Astrocyte of the hippocampus (primary cell): ENCODE results near the gene DNAH7.

Experiments used
- DNase-seq: peaks from one replicate; pipeline ENCODE4 v3.0.0; 2011; ENCODE audit warnings: low read depth, low spot score

Gene DNAH7

GRCh38 chr2:196077821-196078220 lies 9.2 kb upstream of the DNAH7 start:
- no peak for DNase-seq

- peak; percentile 12 for DNase-seq
Observed at GRCh38 chr2:196076778-196077568, 8.3 kb upstream of the DNAH7 start.

- no peak for DNase-seq
Observed at GRCh38 chr2:196075196-196075595, 6.6 kb upstream of the DNAH7 start.

- DNase-seq: no peak
Observed at GRCh38 chr2:196074631-196075030, 6.0 kb upstream of the DNAH7 start.

GRCh38 chr2:196073521-196073920 lies 4.9 kb upstream of the DNAH7 start:
- no peak for DNase-seq

- DNase-seq: no peak
Observed at GRCh38 chr2:196067088-196067382, 1.6 kb downstream of the DNAH7 start.

GRCh38 chr2:196066291-196067087 lies 2.1 kb downstream of the DNAH7 start:
- DNase-seq: peak; percentile 46

GRCh38 chr2:196063773-196064172 lies 4.9 kb downstream of the DNAH7 start:
- DNase-seq: no peak

GRCh38 chr2:196059491-196059960 lies 9.1 kb downstream of the DNAH7 start:
- peak; percentile 19 for DNase-seq

- no peak for DNase-seq
Observed at GRCh38 chr2:196054631-196055030, 14.0 kb downstream of the DNAH7 start.

GRCh38 chr2:196046123-196046917 lies 22.3 kb downstream of the DNAH7 start:
- DNase-seq: peak; percentile 2

- no peak for DNase-seq
Observed at GRCh38 chr2:196041786-196042185, 26.9 kb downstream of the DNAH7 start.

- no peak for DNase-seq
Observed at GRCh38 chr2:196040218-196040617, 28.4 kb downstream of the DNAH7 start.

- DNase-seq: no peak
Observed at GRCh38 chr2:196036442-196036841, 32.2 kb downstream of the DNAH7 start.

- no peak for DNase-seq
Observed at GRCh38 chr2:196018037-196018436, 50.6 kb downstream of the DNAH7 start.

- DNase-seq: no peak
Observed at GRCh38 chr2:196012314-196012713, 56.3 kb downstream of the DNAH7 start.

GRCh38 chr2:196000551-196000950 lies 68.1 kb downstream of the DNAH7 start:
- DNase-seq: no peak

- DNase-seq: no peak
Observed at GRCh38 chr2:195998070-195998469, 70.6 kb downstream of the DNAH7 start.

GRCh38 chr2:195995499-195995898 lies 73.1 kb downstream of the DNAH7 start:
- no peak for DNase-seq

GRCh38 chr2:195993623-195994022 lies 75.0 kb downstream of the DNAH7 start:
- no peak for DNase-seq

GRCh38 chr2:195985741-195986140 lies 82.9 kb downstream of the DNAH7 start:
- peak; percentile 13 for DNase-seq
